Loucy (cell line): ENCODE data around the gene RHOB.

Experiments
- H2AFZ ChIP-seq: fragments of 200-600 bp; sonication (generic); 2 replicates; pipeline ENCODE4 v1.6.0; 2016; ENCODE audit warnings: antibody characterized with exemption, mild to moderate bottlenecking, low read length, moderate library complexity
- H3F3A ChIP-seq: fragments of 200-600 bp; 2 replicates; pipeline ENCODE4 v1.6.0; 2016; ENCODE audit warnings: antibody characterized with exemption, low read depth, mild to moderate bottlenecking
- H3K27me3 ChIP-seq: fragments of 200-600 bp; sonication (generic); 2 replicates; pipeline ENCODE4 v1.6.1; 2014; ENCODE audit warnings: low read length, mild to moderate bottlenecking; ENCODE audit not compliant: insufficient read depth, poor library complexity, severe bottlenecking
- H3K36me3 ChIP-seq: fragments of 200-600 bp; sonication (generic); 2 replicates; pipeline ENCODE4 v1.6.1; 2016; ENCODE audit warnings: low read length; ENCODE audit not compliant: insufficient read depth
- H3K4me1 ChIP-seq: fragments of 200-600 bp; sonication (generic); 2 replicates; pipeline ENCODE4 v1.5.1; 2014; ENCODE audit warnings: low read length, mild to moderate bottlenecking; ENCODE audit not compliant: insufficient read depth, poor library complexity, severe bottlenecking
- H3K4me2 ChIP-seq: fragments of 200-600 bp; sonication (generic); 2 replicates; pipeline ENCODE4 v1.6.0; 2014; ENCODE audit warnings: antibody characterized with exemption, low read length, low read depth, mild to moderate bottlenecking; ENCODE audit not compliant: poor library complexity, severe bottlenecking
- H3K4me3 ChIP-seq: fragments of 200-600 bp; sonication (generic); 2 replicates; pipeline ENCODE4 v1.5.1; 2014; ENCODE audit warnings: low read length, mild to moderate bottlenecking, mixed read lengths; ENCODE audit not compliant: poor library complexity, severe bottlenecking
- H3K79me2 ChIP-seq: fragments of 200-600 bp; sonication (generic); 2 replicates; pipeline ENCODE4 v1.6.1; 2014; ENCODE audit warnings: low read length; ENCODE audit not compliant: insufficient read depth
- H3K9ac ChIP-seq: fragments of 200-600 bp; sonication (generic); 2 replicates; pipeline ENCODE4 v1.6.0; 2014; ENCODE audit warnings: mild to moderate bottlenecking, low read depth, low read length, moderate library complexity; ENCODE audit not compliant: poor library complexity, severe bottlenecking
- H3K9me2 ChIP-seq: fragments of 200-600 bp; sonication (generic); replicated peaks from 2 replicates; pipeline ENCODE4 v1.6.1; 2016; ENCODE audit warnings: low read depth, low read length, mixed read lengths
- H3K9me3 ChIP-seq: fragments of 200-600 bp; sonication (generic); 2 replicates; pipeline ENCODE4 v1.6.1; 2014; ENCODE audit warnings: mild to moderate bottlenecking, antibody characterized with exemption, low read length, low read depth; ENCODE audit not compliant: insufficient read depth
- H4K20me1 ChIP-seq: fragments of 200-600 bp; sonication (generic); 2 replicates; pipeline ENCODE4 v1.6.0; 2014; ENCODE audit warnings: antibody characterized with exemption, low read length, mild to moderate bottlenecking; ENCODE audit not compliant: insufficient read depth, poor library complexity, severe bottlenecking
- EZH2phosphoT487 ChIP-seq: fragments of 200-600 bp; IDR thresholded peaks from 2 replicates; pipeline ENCODE4 v1.6.1; 2018; ENCODE audit warnings: antibody characterized with exemption, mild to moderate bottlenecking, moderate library complexity, borderline replicate concordance
- TF ChIP-seq, protein P1 (sequence below): fragments of 200-600 bp; sonication (generic); conservative IDR thresholded peaks from 2 replicates; pipeline ENCODE4 v1.5.1; 2014; ENCODE audit warnings: mild to moderate bottlenecking, antibody characterized with exemption, low read length

The RHOB gene

DNA sequence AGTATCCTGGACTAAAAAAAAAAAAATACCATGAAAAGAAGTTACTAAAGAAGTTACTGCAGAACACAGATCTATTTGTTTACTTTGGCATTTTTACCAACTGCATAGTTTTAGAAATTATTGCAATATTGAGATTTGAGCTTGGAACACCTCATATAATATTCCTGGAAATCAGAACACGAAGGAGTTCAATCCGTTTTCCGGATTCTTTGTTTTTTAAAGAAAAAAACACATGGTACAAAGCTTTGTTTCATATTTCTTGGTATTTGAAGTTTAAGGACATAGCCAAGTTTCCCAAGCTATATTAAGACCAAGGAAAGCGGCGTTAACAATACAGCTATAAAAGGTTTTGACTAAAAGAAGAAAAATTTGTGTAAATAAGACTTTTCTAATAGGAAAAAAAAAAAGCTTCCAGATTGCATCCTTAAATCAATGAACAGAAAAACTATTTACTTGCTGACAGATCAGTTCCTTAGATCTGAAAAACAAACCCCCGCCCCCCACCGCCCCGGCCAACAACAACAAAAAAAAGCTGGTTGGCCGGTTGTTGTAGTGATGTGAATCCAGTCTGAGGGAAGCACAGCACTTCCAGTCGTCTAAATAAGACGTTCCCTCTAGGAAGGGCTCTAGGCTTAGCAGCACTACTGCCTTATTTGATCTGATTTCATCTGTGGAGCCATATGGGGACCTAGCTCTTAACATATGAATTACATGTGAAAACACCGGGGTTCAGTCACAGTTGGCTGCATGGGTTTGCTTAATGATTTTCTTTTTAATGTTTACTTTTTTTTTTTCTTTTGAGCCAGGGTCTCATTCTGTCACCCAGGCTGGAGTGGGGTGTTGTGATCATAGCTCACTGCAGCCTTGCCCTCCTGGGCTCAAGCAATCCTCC is 2.5 kb upstream of the RHOB start:
- H3F3A ChIP-seq = no peaks in the 10 kb centered on the region
- no peaks in the 10 kb centered on the region for H3K36me3 ChIP-seq
- H3K4me1 ChIP-seq = peaks cover 2% of the 10 kb centered on the region
- TF ChIP-seq, protein P1, sequence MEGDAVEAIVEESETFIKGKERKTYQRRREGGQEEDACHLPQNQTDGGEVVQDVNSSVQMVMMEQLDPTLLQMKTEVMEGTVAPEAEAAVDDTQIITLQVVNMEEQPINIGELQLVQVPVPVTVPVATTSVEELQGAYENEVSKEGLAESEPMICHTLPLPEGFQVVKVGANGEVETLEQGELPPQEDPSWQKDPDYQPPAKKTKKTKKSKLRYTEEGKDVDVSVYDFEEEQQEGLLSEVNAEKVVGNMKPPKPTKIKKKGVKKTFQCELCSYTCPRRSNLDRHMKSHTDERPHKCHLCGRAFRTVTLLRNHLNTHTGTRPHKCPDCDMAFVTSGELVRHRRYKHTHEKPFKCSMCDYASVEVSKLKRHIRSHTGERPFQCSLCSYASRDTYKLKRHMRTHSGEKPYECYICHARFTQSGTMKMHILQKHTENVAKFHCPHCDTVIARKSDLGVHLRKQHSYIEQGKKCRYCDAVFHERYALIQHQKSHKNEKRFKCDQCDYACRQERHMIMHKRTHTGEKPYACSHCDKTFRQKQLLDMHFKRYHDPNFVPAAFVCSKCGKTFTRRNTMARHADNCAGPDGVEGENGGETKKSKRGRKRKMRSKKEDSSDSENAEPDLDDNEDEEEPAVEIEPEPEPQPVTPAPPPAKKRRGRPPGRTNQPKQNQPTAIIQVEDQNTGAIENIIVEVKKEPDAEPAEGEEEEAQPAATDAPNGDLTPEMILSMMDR = no peak
- TF ChIP-seq EZH2phosphoT487 = no peak
- H3K27me3 ChIP-seq = no peaks in the 10 kb centered on the region
- H3K4me2 ChIP-seq = no peak overlapping the region
- H2AFZ ChIP-seq = no peak overlapping the region
- H3K9me2 ChIP-seq = no peaks in the 10 kb centered on the region
- no peak overlapping the region for H3K9ac ChIP-seq
- H4K20me1 ChIP-seq = no peaks in the 10 kb centered on the region
- no peaks in the 10 kb centered on the region for H3K9me3 ChIP-seq
- H3K79me2 ChIP-seq = no peaks in the 10 kb centered on the region
- H3K4me3 ChIP-seq = no peak overlapping the region

DNA sequence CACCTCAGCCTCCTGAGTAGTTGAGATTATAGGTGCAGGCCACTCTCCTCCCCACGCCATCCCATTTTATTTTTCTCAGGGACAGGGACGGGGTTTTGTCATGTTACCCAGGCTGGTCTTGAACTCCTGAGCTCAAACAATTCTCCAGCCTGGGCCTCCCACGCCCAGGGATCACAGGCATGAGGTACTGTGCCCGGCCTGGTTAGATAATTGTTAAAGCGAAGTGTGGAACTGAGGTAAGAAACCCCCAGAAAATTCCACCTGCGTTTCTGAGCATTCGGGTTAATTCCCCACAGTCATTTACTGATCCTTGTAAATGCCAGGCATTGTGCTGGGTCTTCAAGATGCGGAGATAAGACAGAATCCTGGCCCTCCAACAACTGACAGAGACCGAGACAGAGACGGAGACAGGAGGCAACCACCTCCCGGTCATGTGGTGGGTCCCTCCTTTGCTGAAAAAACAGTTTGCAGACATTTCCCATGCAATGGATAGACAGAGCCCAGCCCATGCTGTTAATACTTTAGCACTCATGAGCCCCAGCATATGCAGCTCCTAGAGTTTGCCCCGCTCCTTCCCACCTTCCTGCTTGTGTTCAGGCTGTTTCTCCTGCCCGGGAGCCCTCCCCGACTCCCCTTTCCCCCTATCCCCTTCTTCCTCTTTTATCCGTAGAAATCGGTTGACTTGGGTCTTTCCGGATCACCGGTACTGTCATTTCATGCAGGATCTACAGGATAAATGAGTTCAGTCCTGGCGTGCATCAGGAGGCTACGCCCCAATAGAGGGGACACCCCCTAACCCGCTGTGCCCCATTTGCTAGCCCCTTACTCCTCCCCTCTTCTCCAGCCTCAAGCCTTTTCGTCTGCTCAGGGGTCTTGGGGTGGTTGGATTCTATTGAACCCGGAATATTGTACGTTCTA is 1.6 kb upstream of the RHOB start:
- no peaks in the 10 kb centered on the region for H3K27me3 ChIP-seq
- H3K36me3 ChIP-seq = no peaks in the 10 kb centered on the region
- no peaks in the 10 kb centered on the region for H4K20me1 ChIP-seq
- H2AFZ ChIP-seq = no peak overlapping the region
- peaks cover 11% of the 10 kb centered on the region for H3K4me1 ChIP-seq
- TF ChIP-seq, protein P1 = no peak
- TF ChIP-seq EZH2phosphoT487 = no peak
- no peak overlapping the region for H3K9ac ChIP-seq
- H3K79me2 ChIP-seq = no peaks in the 10 kb centered on the region
- H3K4me3 ChIP-seq = no peak overlapping the region
- no peak overlapping the region for H3K4me2 ChIP-seq
- H3F3A ChIP-seq = no peaks in the 10 kb centered on the region
- no peaks in the 10 kb centered on the region for H3K9me3 ChIP-seq
- no peaks in the 10 kb centered on the region for H3K9me2 ChIP-seq

DNA sequence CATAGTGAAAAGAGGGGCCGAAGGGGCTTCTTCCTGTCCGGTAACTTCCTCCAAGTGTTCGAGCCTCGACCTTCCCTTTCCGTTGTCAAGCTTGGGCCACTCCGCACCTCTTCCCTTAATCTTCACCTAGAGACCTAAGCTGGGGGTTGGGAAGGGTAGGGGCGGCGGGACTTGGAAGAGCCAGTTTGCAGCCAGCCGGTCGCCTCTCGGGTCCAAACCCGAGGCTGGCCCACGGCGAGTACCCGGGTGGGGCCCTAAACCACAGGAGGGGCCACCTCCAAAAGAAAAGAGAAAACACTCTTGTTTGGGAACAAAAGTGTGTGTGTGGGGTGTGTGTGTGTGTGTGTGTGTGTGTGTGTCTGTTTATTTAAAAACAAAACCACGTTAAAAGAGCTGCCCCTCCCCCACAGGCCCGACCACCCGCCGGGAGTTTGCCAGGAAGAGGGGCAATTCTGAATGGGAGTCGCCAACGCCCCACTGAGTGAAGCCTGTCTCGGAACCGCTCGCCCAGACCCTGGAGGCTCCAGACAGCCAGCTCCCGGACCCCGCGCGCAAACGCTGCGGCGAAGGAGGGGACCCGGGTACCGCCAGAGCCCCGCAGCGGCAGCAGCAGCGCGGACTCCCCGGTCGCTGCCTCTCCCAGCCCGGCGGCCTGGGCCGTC is 488 bp upstream of the RHOB start:
- Histone ChIP-seq H3K27me3 (no peaks in the 10 kb centered on the region), H3K9ac (no peak overlapping the region), H2AFZ (no peak overlapping the region)

More for the DNA sequence above, 488 bp upstream of the RHOB start:
- H4K20me1 ChIP-seq = no peaks in the 10 kb centered on the region
- no peak overlapping the region for H3K4me2 ChIP-seq
- no peaks in the 10 kb centered on the region for H3K79me2 ChIP-seq
- H3K36me3 ChIP-seq = no peaks in the 10 kb centered on the region
- H3K9me2 ChIP-seq = no peaks in the 10 kb centered on the region
- TF ChIP-seq, protein P1 = no peak
- no peak for TF ChIP-seq EZH2phosphoT487
- no peaks in the 10 kb centered on the region for H3K9me3 ChIP-seq
- no peak overlapping the region for H3K4me3 ChIP-seq
- peaks cover 23% of the 10 kb centered on the region for H3K4me1 ChIP-seq
- no peaks in the 10 kb centered on the region for H3F3A ChIP-seq
